ENCODE results near the gene MOSMO.
"Not testable (repeated sequence)": the region's sequence is repeated elsewhere in the genome, so short reads cannot be mapped to it uniquely, and the experiment has no call there.

The MOSMO gene

GRCh38 chr16:21997697-21998480 lies 10.0 kb upstream of the MOSMO start:
- no peak overlapping the region for H3K27ac ChIP-seq (ENCODE audit: low read depth, low read length)
- H3K4me1 ChIP-seq (ENCODE audit: control insufficient read depth, low read length) = peaks cover 3% of the 10 kb centered on the region; the same call in 1 of the 2 replicates
- TF ChIP-seq EZH2phosphoT487 (IDR thresholded peaks at IDR 0.05; ENCODE audit: borderline replicate concordance, low read length) = no peak
- no peak for TF ChIP-seq CTCF (IDR thresholded peaks at IDR 0.05; ENCODE audit: low read depth, low read length, poor library complexity, severe bottlenecking)
- no peaks in the 10 kb centered on the region for H3K36me3 ChIP-seq (ENCODE audit: control insufficient read depth, low read length)
- no peaks in the 10 kb centered on the region for H3F3A ChIP-seq (ENCODE audit: control insufficient read depth, insufficient read depth)
- H3K4me2 ChIP-seq (ENCODE audit: low read length) = no peak overlapping the region
- no peaks in the 10 kb centered on the region for H3K79me2 ChIP-seq (ENCODE audit: control insufficient read depth, low read length)
- H4K20me1 ChIP-seq (ENCODE audit: control insufficient read depth, insufficient read depth, low read depth, low read length) = no peaks in the 10 kb centered on the region
- no peak overlapping the region for H3K4me3 ChIP-seq (ENCODE audit: low read length)
- no peaks in the 10 kb centered on the region for H3K9me2 ChIP-seq (replicated peaks; ENCODE audit: control insufficient read depth, low read length)
- H3K27me3 ChIP-seq (ENCODE audit: control insufficient read depth, low read length) = no peaks in the 10 kb centered on the region
- no peaks in the 10 kb centered on the region for H3K9me3 ChIP-seq (ENCODE audit: control insufficient read depth, insufficient read depth, low read length)

GRCh38 chr16:22001591-22001990 lies 6.3 kb upstream of the MOSMO start:
- Histone ChIP-seq H3K4me3 (ENCODE audit: low read length) (no peak overlapping the region), H3K27ac (ENCODE audit: low read depth, low read length) (no peak overlapping the region), H3K9me3 (ENCODE audit: control insufficient read depth, insufficient read depth, low read length) (no peaks in the 10 kb centered on the region), H3K4me2 (ENCODE audit: low read length) (no peak overlapping the region), H3K36me3 (ENCODE audit: control insufficient read depth, low read length) (no peaks in the 10 kb centered on the region), H3F3A (ENCODE audit: control insufficient read depth, insufficient read depth) (no peaks in the 10 kb centered on the region), H4K20me1 (ENCODE audit: control insufficient read depth, insufficient read depth, low read depth, low read length) (no peaks in the 10 kb centered on the region), H3K79me2 (ENCODE audit: control insufficient read depth, low read length) (no peaks in the 10 kb centered on the region), H3K9me2 (replicated peaks; ENCODE audit: control insufficient read depth, low read length) (no peaks in the 10 kb centered on the region), H3K4me1 (ENCODE audit: control insufficient read depth, low read length) (peaks cover 5% of the 10 kb centered on the region), H3K27me3 (ENCODE audit: control insufficient read depth, low read length) (no peaks in the 10 kb centered on the region)
- TF ChIP-seq EZH2phosphoT487 (IDR thresholded peaks at IDR 0.05; ENCODE audit: borderline replicate concordance, low read length) (no peak), CTCF (IDR thresholded peaks at IDR 0.05; ENCODE audit: low read depth, low read length, poor library complexity, severe bottlenecking) (no peak)

GRCh38 chr16:22002047-22002446 lies 5.9 kb upstream of the MOSMO start:
- H3K79me2 ChIP-seq (ENCODE audit: control insufficient read depth, low read length); H3K27ac ChIP-seq (ENCODE audit: low read depth, low read length); H3K9me3 ChIP-seq (ENCODE audit: control insufficient read depth, insufficient read depth, low read length); H4K20me1 ChIP-seq (ENCODE audit: control insufficient read depth, insufficient read depth, low read depth, low read length); H3K36me3 ChIP-seq (ENCODE audit: control insufficient read depth, low read length); H3K4me2 ChIP-seq (ENCODE audit: low read length); H3K9me2 ChIP-seq (replicated peaks; ENCODE audit: control insufficient read depth, low read length); H3F3A ChIP-seq (ENCODE audit: control insufficient read depth, insufficient read depth); H3K27me3 ChIP-seq (ENCODE audit: control insufficient read depth, low read length); H3K4me3 ChIP-seq (ENCODE audit: low read length); H3K4me1 ChIP-seq (ENCODE audit: control insufficient read depth, low read length): not testable (repeated sequence)

- no peaks in the 10 kb centered on the region for H3K9me2 ChIP-seq (replicated peaks; ENCODE audit: control insufficient read depth, low read length)
- H3K4me1 ChIP-seq (ENCODE audit: control insufficient read depth, low read length) = peaks cover 14% of the 10 kb centered on the region
- H3K4me2 ChIP-seq (ENCODE audit: low read length) = no peak overlapping the region
- no peak overlapping the region for H3K27ac ChIP-seq (ENCODE audit: low read depth, low read length)
- no peaks in the 10 kb centered on the region for H3K27me3 ChIP-seq (ENCODE audit: control insufficient read depth, low read length)
- TF ChIP-seq EZH2phosphoT487 (IDR thresholded peaks at IDR 0.05; ENCODE audit: borderline replicate concordance, low read length) (no peak), CTCF (IDR thresholded peaks at IDR 0.05; ENCODE audit: low read depth, low read length, poor library complexity, severe bottlenecking) (no peak)
- no peaks in the 10 kb centered on the region for H3K36me3 ChIP-seq (ENCODE audit: control insufficient read depth, low read length)
- H3K79me2 ChIP-seq (ENCODE audit: control insufficient read depth, low read length) = peaks cover 5% of the 10 kb centered on the region
- H4K20me1 ChIP-seq (ENCODE audit: control insufficient read depth, insufficient read depth, low read depth, low read length) = no peaks in the 10 kb centered on the region
- H3F3A ChIP-seq (ENCODE audit: control insufficient read depth, insufficient read depth) = no peaks in the 10 kb centered on the region
- no peak overlapping the region for H3K4me3 ChIP-seq (ENCODE audit: low read length)
- no peaks in the 10 kb centered on the region for H3K9me3 ChIP-seq (ENCODE audit: control insufficient read depth, insufficient read depth, low read length)
These were observed 4.7 kb upstream of the MOSMO start for GRCh38 chr16:22003195-22003594.
